H9 (cell line): ENCODE data around the gene RCAN3. TPM values are rescaled to one million over a fixed set of nuclear protein-coding genes. Genes with fewer than 3 reads are reported as not detected.

Experiments
- DNase-seq: peaks from one replicate; pipeline ENCODE4 v3.0.0-alpha.2; 2017
- H2AFZ ChIP-seq: one replicate; pipeline ENCODE4 v1.6.1; 2013; ENCODE audit warnings: mild to moderate bottlenecking, low read length, control low read depth, moderate library complexity
- H2AK5ac ChIP-seq: 2 replicates; pipeline ENCODE4 v1.6.1; 2013; ENCODE audit warnings: low read length, control low read depth, mixed read lengths; ENCODE audit not compliant: insufficient read length
- H2BK120ac ChIP-seq: one replicate; pipeline ENCODE4 v1.6.1; 2013; ENCODE audit warnings: low read depth, mild to moderate bottlenecking, low read length, control low read depth, inconsistent platforms; ENCODE audit not compliant: poor library complexity, severe bottlenecking
- H2BK12ac ChIP-seq: 2 replicates; pipeline ENCODE4 v1.6.1; 2013; ENCODE audit warnings: low read length, control low read depth, mixed read lengths, low read depth; ENCODE audit not compliant: insufficient read length
- H2BK15ac ChIP-seq: 2 replicates; pipeline ENCODE4 v1.6.1; 2013; ENCODE audit warnings: low read depth, low read length, control low read depth
- H2BK20ac ChIP-seq: one replicate; pipeline ENCODE4 v1.6.1; 2013; ENCODE audit warnings: low read depth, mild to moderate bottlenecking, low read length, control low read depth, inconsistent platforms; ENCODE audit not compliant: poor library complexity, severe bottlenecking
- H2BK5ac ChIP-seq: 2 replicates; pipeline ENCODE4 v1.6.1; 2013; ENCODE audit warnings: low read length, control low read depth, mixed read lengths; ENCODE audit not compliant: insufficient read length
- H3K14ac ChIP-seq: 2 replicates; pipeline ENCODE4 v1.6.1; 2013; ENCODE audit warnings: low read length, control low read depth; ENCODE audit not compliant: insufficient read depth
- H3K18ac ChIP-seq: 2 replicates; pipeline ENCODE4 v1.6.1; 2013; ENCODE audit warnings: low read depth, mild to moderate bottlenecking, mixed read lengths, low read length, control low read depth; ENCODE audit not compliant: insufficient read length
- H3K23ac ChIP-seq: 2 replicates; pipeline ENCODE4 v1.6.1; 2013; ENCODE audit warnings: low read length, control low read depth, mixed read lengths, low read depth; ENCODE audit not compliant: insufficient read length
- H3K23me2 ChIP-seq: 2 replicates; pipeline ENCODE4 v1.6.1; 2013; ENCODE audit warnings: low read depth, mild to moderate bottlenecking, mixed read lengths, low read length, control low read depth; ENCODE audit not compliant: insufficient read length, poor library complexity, severe bottlenecking
- H3K27ac ChIP-seq: 2 replicates; pipeline ENCODE4 v1.5.1; 2013; ENCODE audit warnings: low read length, control low read depth, mixed read lengths, low read depth; ENCODE audit not compliant: insufficient read length
- H3K27me3 ChIP-seq: 2 replicates; pipeline ENCODE4 v1.6.1; 2013; ENCODE audit warnings: low read length, control low read depth, inconsistent platforms; ENCODE audit not compliant: insufficient read depth
- H3K4ac ChIP-seq: 2 replicates; pipeline ENCODE4 v1.6.1; 2013; ENCODE audit warnings: low read depth, mild to moderate bottlenecking, control low read depth, inconsistent platforms, low read length, moderate library complexity
- H3K4me1 ChIP-seq: 2 replicates; pipeline ENCODE4 v1.6.1; 2013; ENCODE audit warnings: low read length, control low read depth, inconsistent platforms; ENCODE audit not compliant: insufficient read depth
- H3K4me2 ChIP-seq: 2 replicates; pipeline ENCODE4 v1.6.1; 2013; ENCODE audit warnings: low read length, control low read depth, mixed read lengths; ENCODE audit not compliant: insufficient read length, insufficient read depth
- H3K56ac ChIP-seq: 2 replicates; pipeline ENCODE4 v1.6.1; 2013; ENCODE audit warnings: low read depth, mild to moderate bottlenecking, mixed read lengths, low read length, control low read depth; ENCODE audit not compliant: insufficient read length
- H3K79me1 ChIP-seq: 2 replicates; pipeline ENCODE4 v1.6.1; 2013; ENCODE audit warnings: low read depth, mild to moderate bottlenecking, moderate library complexity, low read length, control low read depth, inconsistent platforms; ENCODE audit not compliant: insufficient read depth, poor library complexity, severe bottlenecking
- H3K79me2 ChIP-seq: 2 replicates; pipeline ENCODE4 v1.6.1; 2013; ENCODE audit warnings: low read length, control low read depth, inconsistent platforms; ENCODE audit not compliant: insufficient read depth
- H3K9ac ChIP-seq: 2 replicates; pipeline ENCODE4 v1.6.1; 2013; ENCODE audit warnings: low read length, control low read depth, mixed read lengths; ENCODE audit not compliant: insufficient read length; ENCODE audit errors: extremely low read depth
- H3K9me3 ChIP-seq: one replicate; pipeline ENCODE4 v1.6.1; 2013; ENCODE audit warnings: low read depth, low read length, inconsistent platforms; ENCODE audit not compliant: control insufficient read depth
- H3T11ph ChIP-seq: one replicate; pipeline ENCODE4 v1.6.1; 2013; ENCODE audit warnings: mild to moderate bottlenecking, low read length, control low read depth, inconsistent platforms
- H4K20me1 ChIP-seq: one replicate; pipeline ENCODE4 v1.6.1; 2013; ENCODE audit not compliant: control insufficient read depth, insufficient read length, insufficient read depth
- H4K5ac ChIP-seq: 2 replicates; pipeline ENCODE4 v1.6.1; 2013; ENCODE audit warnings: low read depth, mild to moderate bottlenecking, mixed read lengths, low read length, control low read depth; ENCODE audit not compliant: insufficient read length
- H4K8ac ChIP-seq: replicated peaks from 2 replicates; pipeline ENCODE4 v1.6.1; 2013; ENCODE audit warnings: low read length, control low read depth, mixed read lengths, low read depth; ENCODE audit not compliant: insufficient read length
- H4K91ac ChIP-seq: 2 replicates; pipeline ENCODE4 v1.6.1; 2013; ENCODE audit warnings: low read depth, mild to moderate bottlenecking, moderate library complexity, mixed read lengths, low read length, control low read depth; ENCODE audit not compliant: insufficient read length
- H3K27ac Mint-ChIP-seq, 3 experiments: 2 replicates in 2 of 3; 3 replicates in 1 of 3; pipeline ENCODE4 v1.8.0; 2020 to 2021; ENCODE audit warnings: mixed read lengths in 3 of 3, mild to moderate bottlenecking in 1 of 3, moderate library complexity in 1 of 3
- H3K27me3 Mint-ChIP-seq: 2 replicates; pipeline ENCODE4 v1.8.0; 2021; ENCODE audit warnings: low read depth, mild to moderate bottlenecking, moderate library complexity, mixed read lengths
- H3K36me3 Mint-ChIP-seq, 3 experiments: 2 replicates in 2 of 3; 3 replicates in 1 of 3; pipeline ENCODE4 v1.8.0; 2020 to 2021; ENCODE audit warnings: low read depth in 3 of 3, mixed read lengths in 3 of 3; ENCODE audit not compliant: insufficient read depth in 1 of 3
- H3K4me1 Mint-ChIP-seq, 2 experiments: 2 replicates each; pipeline ENCODE4 v1.8.0; 2020; ENCODE audit warnings: mixed read lengths in 2 of 2
- H3K4me3 Mint-ChIP-seq, 2 experiments: 2 replicates in 1 of 2; 3 replicates in 1 of 2; pipeline ENCODE4 v1.8.0; 2020 to 2021; ENCODE audit warnings: mild to moderate bottlenecking in 2 of 2, mixed read lengths in 2 of 2, moderate library complexity in 1 of 2
- H3K9me3 Mint-ChIP-seq, 2 experiments: 2 replicates in 1 of 2; 3 replicates in 1 of 2; pipeline ENCODE4 v1.8.0; 2020; ENCODE audit warnings: mild to moderate bottlenecking in 2 of 2, mixed read lengths in 2 of 2, moderate library complexity in 1 of 2
- WGBS: extraction: QIAGEN DNeasy Blood & Tissue Kit; methylation state at CpG from one replicate; pipeline ENCODE4 v1.1.7; 2013; ENCODE audit warnings: missing lambda C conversion rate, low lambda C conversion rate, mixed read lengths; ENCODE audit not compliant: insufficient read length; ENCODE audit errors: extremely low coverage; 5-methylcytosine and 5-hydroxymethylcytosine counted together
- total RNA-seq: library from RNA; stranded (reverse); gene quantifications from 2 replicates; pipeline ENCODE4 v1.2.1, GENCODE V29; 2021
- TF ChIP-seq, protein P1 (sequence below): fragments of 200-600 bp; sonication (generic); conservative IDR thresholded peaks from 3 replicates; pipeline ENCODE4 v1.8.0; 2021; ENCODE audit warnings: antibody characterized with exemption, mild to moderate bottlenecking

Gene RCAN3
- total RNA-seq, 1 experiment from 2014 or later, result 13.0 TPM

DNA sequence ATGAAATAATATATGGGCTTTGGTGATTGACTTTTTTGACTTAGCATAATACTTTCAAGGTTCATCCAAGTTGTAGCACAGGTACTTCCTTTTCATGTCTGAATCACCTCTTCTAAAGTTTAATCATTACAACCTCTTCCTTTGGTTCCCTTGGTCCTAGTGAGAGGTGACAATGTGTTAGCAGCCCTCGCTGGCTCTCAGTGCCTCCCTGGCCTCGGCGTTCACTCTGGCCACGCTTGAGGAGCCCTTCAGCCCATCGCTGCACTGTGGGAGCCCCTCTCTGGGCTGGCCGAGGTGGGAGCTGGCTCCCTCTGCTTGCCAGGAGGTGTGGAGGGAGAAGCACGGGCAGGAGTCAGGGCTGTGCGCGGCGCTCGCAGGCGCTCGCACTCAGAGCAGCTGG is 13.0 kb upstream of the RCAN3 start:
- H4K20me1 ChIP-seq, result no peaks in the 10 kb centered on the region
- H3T11ph ChIP-seq, result no peak overlapping the region
- no peak overlapping the region for H3K27ac ChIP-seq
- H3K4ac ChIP-seq, result no peak overlapping the region
- H3K18ac ChIP-seq, result no peak overlapping the region
- H3K9ac ChIP-seq, result no peak overlapping the region
- no peak overlapping the region for H2AFZ ChIP-seq
- H3K23ac ChIP-seq, result no peak overlapping the region
- H3K23me2 ChIP-seq, result no peaks in the 10 kb centered on the region
- H3K27me3 ChIP-seq, result no peaks in the 10 kb centered on the region
- H3K56ac ChIP-seq, result no peak overlapping the region
- Mint-ChIP-seq H3K9me3 (peaks cover 22% of the 10 kb centered on the region in 2 experiments), H3K27me3 (peaks cover 3% of the 10 kb centered on the region), H3K4me1 (no peaks in the 10 kb centered on the region), H3K4me3 (no peak overlapping the region), H3K36me3 (peaks cover 8 to 17% (median 12%) of the 10 kb centered on the region in 3 experiments; a peak in 6 of 7 replicates), H3K27ac (no peak overlapping the region)
- no peak overlapping the region for H3K14ac ChIP-seq
- no peak overlapping the region for H4K8ac ChIP-seq
- no peak overlapping the region for H2BK120ac ChIP-seq
- no peak overlapping the region for H2BK15ac ChIP-seq
- H3K79me2 ChIP-seq, result no peaks in the 10 kb centered on the region
- no peaks in the 10 kb centered on the region for H3K79me1 ChIP-seq
- no peak overlapping the region for H4K5ac ChIP-seq
- no peak overlapping the region for H2BK20ac ChIP-seq
- WGBS, result no CpG with 5 or more reads among the region's 13 CpGs
- H4K91ac ChIP-seq, result no peak overlapping the region
- DNase-seq, result no peak
- TF ChIP-seq, protein P1, sequence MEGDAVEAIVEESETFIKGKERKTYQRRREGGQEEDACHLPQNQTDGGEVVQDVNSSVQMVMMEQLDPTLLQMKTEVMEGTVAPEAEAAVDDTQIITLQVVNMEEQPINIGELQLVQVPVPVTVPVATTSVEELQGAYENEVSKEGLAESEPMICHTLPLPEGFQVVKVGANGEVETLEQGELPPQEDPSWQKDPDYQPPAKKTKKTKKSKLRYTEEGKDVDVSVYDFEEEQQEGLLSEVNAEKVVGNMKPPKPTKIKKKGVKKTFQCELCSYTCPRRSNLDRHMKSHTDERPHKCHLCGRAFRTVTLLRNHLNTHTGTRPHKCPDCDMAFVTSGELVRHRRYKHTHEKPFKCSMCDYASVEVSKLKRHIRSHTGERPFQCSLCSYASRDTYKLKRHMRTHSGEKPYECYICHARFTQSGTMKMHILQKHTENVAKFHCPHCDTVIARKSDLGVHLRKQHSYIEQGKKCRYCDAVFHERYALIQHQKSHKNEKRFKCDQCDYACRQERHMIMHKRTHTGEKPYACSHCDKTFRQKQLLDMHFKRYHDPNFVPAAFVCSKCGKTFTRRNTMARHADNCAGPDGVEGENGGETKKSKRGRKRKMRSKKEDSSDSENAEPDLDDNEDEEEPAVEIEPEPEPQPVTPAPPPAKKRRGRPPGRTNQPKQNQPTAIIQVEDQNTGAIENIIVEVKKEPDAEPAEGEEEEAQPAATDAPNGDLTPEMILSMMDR, result no peak
- H3K4me2 ChIP-seq, result no peak overlapping the region
- H2BK12ac ChIP-seq, result no peak overlapping the region
- H2AK5ac ChIP-seq, result no peak overlapping the region
- H3K4me1 ChIP-seq, result no peaks in the 10 kb centered on the region
- no peak overlapping the region for H2BK5ac ChIP-seq
- H3K9me3 ChIP-seq, result no peaks in the 10 kb centered on the region
